GM19438 (cell line): Measurements from ENCODE around the gene ETV7.
"Not testable (repeated sequence)": the region's sequence is repeated elsewhere in the genome, so short reads cannot be mapped to it uniquely, and the experiment has no call there.

Experiments used
- ATAC-seq: cut with Tn5 transposase; IDR thresholded peaks from one replicate; pipeline ENCODE4 v1.9.1; 2021; ENCODE audit warnings: low read depth; ENCODE audit not compliant: unreplicated experiment

ETV7 gene

GRCh38 chr6:36343109-36343680 is 44.3 kb downstream of the ETV7 start:
- ATAC-seq, result no peak

- ATAC-seq, result no peak
Observed at GRCh38 chr6:36340618-36341454, 46.6 kb downstream of the ETV7 start.

GRCh38 chr6:36340306-36340617 is 47.2 kb downstream of the ETV7 start:
- ATAC-seq, result no peak

GRCh38 chr6:36339146-36339545 is 48.3 kb downstream of the ETV7 start:
- ATAC-seq, result no peak

- not testable (repeated sequence) for ATAC-seq
Observed at GRCh38 chr6:36338223-36338622, 49.2 kb downstream of the ETV7 start.

GRCh38 chr6:36337814-36338213 is 49.7 kb downstream of the ETV7 start:
- ATAC-seq, result no peak

GRCh38 chr6:36336779-36337241 is 50.7 kb downstream of the ETV7 start, which contains the start of gene BNIP5:
BNIP5 (minus strand) TSS chr6:36336888; CDS start chr6:36330690, 6,198 bp downstream.
- ATAC-seq, result no peak

GRCh38 chr6:36336208-36336710 is 51.2 kb downstream of the ETV7 start:
- no peak for ATAC-seq

GRCh38 chr6:36335465-36336207 is 51.8 kb downstream of the ETV7 start:
- no peak for ATAC-seq

GRCh38 chr6:36334832-36335459 is 52.5 kb downstream of the ETV7 start:
- ATAC-seq, result no peak

- no peak for ATAC-seq
Observed at GRCh38 chr6:36333931-36334725, 53.3 kb downstream of the ETV7 start.

- ATAC-seq, result no peak
Observed at GRCh38 chr6:36333171-36333895, 54.1 kb downstream of the ETV7 start.

GRCh38 chr6:36331381-36331780 is 56.1 kb downstream of the ETV7 start:
- ATAC-seq, result no peak

GRCh38 chr6:36330366-36330765 is 57.1 kb downstream of the ETV7 start:
- no peak for ATAC-seq

- ATAC-seq, result no peak
Observed at GRCh38 chr6:36329798-36330291, 57.6 kb downstream of the ETV7 start.

- ATAC-seq, result no peak
Observed at GRCh38 chr6:36328600-36328999, 58.9 kb downstream of the ETV7 start.

GRCh38 chr6:36327919-36328236 is 59.6 kb downstream of the ETV7 start:
- no peak for ATAC-seq

GRCh38 chr6:36327226-36327918 is 60.1 kb downstream of the ETV7 start:
- no peak for ATAC-seq
